Activated CD4-positive, alpha-beta T cell treated with anti-CD3 and anti-CD28 coated beads for 1 hour (primary cell): ENCODE data around the gene PKP2.

Experiments
- DNase-seq: peaks from one replicate; pipeline ENCODE4 v3.0.0-alpha.2; 2020

The PKP2 gene

GRCh38 chr12:32743264-32743663 is 153.3 kb downstream of the PKP2 start:
- DNase-seq, result no peak

DNA sequence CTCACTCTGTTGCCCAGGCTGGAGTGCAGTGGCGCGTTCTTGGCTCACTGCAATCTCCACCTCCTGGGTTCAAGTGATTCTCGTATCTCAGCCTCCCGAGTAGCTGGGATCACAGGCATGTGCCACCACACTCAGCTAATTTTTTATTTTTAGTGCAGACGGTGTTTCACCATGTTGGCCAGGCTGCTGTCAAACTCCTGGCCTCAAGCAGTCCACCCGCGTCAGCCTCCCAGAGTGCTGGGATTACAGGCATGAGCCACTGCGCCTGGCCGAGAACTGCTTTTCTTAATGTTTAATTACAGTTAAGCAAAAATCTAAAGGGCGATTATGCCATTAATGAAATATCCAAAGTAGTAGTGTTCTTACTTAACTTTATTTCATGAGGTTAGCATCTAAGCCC is 154.4 kb downstream of the PKP2 start:
- no peak for DNase-seq
